MM.1S (cell line): Measurements from ENCODE around the gene YLPM1.

ENCODE experiments used
- DNase-seq: peaks from one replicate; pipeline ENCODE4 v3.0.0-alpha.2; 2015
- H2AFZ ChIP-seq: fragments of 300-600 bp; sonication (generic); 2 replicates; pipeline ENCODE4 v1.6.0; 2016; ENCODE audit warnings: antibody characterized with exemption, low read length
- H3F3A ChIP-seq: fragments of 300-600 bp; sonication (generic); 2 replicates; pipeline ENCODE4 v1.6.1; 2016; ENCODE audit warnings: mild to moderate bottlenecking, antibody characterized with exemption, low read length, moderate library complexity, mixed read lengths; ENCODE audit not compliant: insufficient read depth
- H3K27ac ChIP-seq: fragments of 300-600 bp; sonication (generic); 2 replicates; pipeline ENCODE4 v1.5.1; 2016; ENCODE audit warnings: mild to moderate bottlenecking, low read length
- H3K27me3 ChIP-seq: fragments of 300-600 bp; sonication (generic); replicated peaks from 2 replicates; pipeline ENCODE4 v1.6.0; 2016; ENCODE audit warnings: low read length; ENCODE audit not compliant: insufficient read depth
- H3K36me3 ChIP-seq: fragments of 300-600 bp; sonication (generic); replicated peaks from 2 replicates; pipeline ENCODE4 v1.6.1; 2016; ENCODE audit warnings: mild to moderate bottlenecking, low read length, mixed read lengths; ENCODE audit not compliant: insufficient read depth
- H3K4me1 ChIP-seq: fragments of 300-600 bp; sonication (generic); 2 replicates; pipeline ENCODE4 v1.6.1; 2016; ENCODE audit warnings: low read length, mixed read lengths
- H3K4me2 ChIP-seq: fragments of 300-600 bp; sonication (generic); 2 replicates; pipeline ENCODE4 v1.6.0; 2016; ENCODE audit warnings: low read depth, low read length
- H3K4me3 ChIP-seq: fragments of 300-600 bp; sonication (generic); 2 replicates; pipeline ENCODE4 v1.5.1; 2016; ENCODE audit warnings: low read length, mixed read lengths
- H3K79me2 ChIP-seq: fragments of 300-600 bp; sonication (generic); 2 replicates; pipeline ENCODE4 v1.6.1; 2016; ENCODE audit warnings: mixed run types, low read length, mixed read lengths
- H3K9ac ChIP-seq: fragments of 300-600 bp; sonication (generic); 2 replicates; pipeline ENCODE4 v1.6.1; 2016; ENCODE audit warnings: low read length, mixed read lengths
- H3K9me2 ChIP-seq: fragments of 300-600 bp; sonication (generic); replicated peaks from 2 replicates; pipeline ENCODE4 v1.6.1; 2016; ENCODE audit warnings: mild to moderate bottlenecking, low read length, mixed read lengths; ENCODE audit not compliant: insufficient read depth
- H3K9me3 ChIP-seq: fragments of 300-600 bp; sonication (generic); replicated peaks from 2 replicates; pipeline ENCODE4 v1.6.1; 2016; ENCODE audit warnings: mild to moderate bottlenecking, low read length, mixed read lengths; ENCODE audit not compliant: insufficient read depth
- H4K20me1 ChIP-seq: fragments of 300-600 bp; sonication (generic); 2 replicates; pipeline ENCODE4 v1.6.1; 2016; ENCODE audit warnings: mild to moderate bottlenecking, low read length, moderate library complexity, mixed read lengths; ENCODE audit not compliant: insufficient read depth
- CTCF ChIP-seq: fragments of 300-600 bp; sonication (generic); IDR thresholded peaks from 2 replicates; pipeline ENCODE4 v1.5.1; 2016; ENCODE audit warnings: antibody characterized with exemption, low read length, mixed read lengths
- EZH2 ChIP-seq: fragments of 300-600 bp; sonication (generic); optimal IDR thresholded peaks from 2 replicates; pipeline ENCODE3; 2017; ENCODE audit warnings: low read depth, mild to moderate bottlenecking, antibody characterized with exemption, low read length, mixed read lengths
- EZH2phosphoT487 ChIP-seq: fragments of 300-600 bp; sonication (generic); IDR thresholded peaks from 2 replicates; pipeline ENCODE4 v1.6.1; 2018; ENCODE audit warnings: antibody characterized with exemption, low read length

YLPM1 gene

GRCh38 chr14:74735125-74735524 lies 28.0 kb upstream of the YLPM1 start:
- Histone ChIP-seq H3K27me3 (no peaks in the 10 kb centered on the region), H3K9ac (no peak overlapping the region), H3K9me3 (no peaks in the 10 kb centered on the region), H3K79me2 (no peaks in the 10 kb centered on the region), H3K4me1 (no peaks in the 10 kb centered on the region), H3F3A (no peaks in the 10 kb centered on the region), H4K20me1 (no peaks in the 10 kb centered on the region), H3K36me3 (no peaks in the 10 kb centered on the region), H3K9me2 (no peaks in the 10 kb centered on the region), H2AFZ (no peak overlapping the region), H3K4me3 (no peak overlapping the region), H3K4me2 (no peak overlapping the region), H3K27ac (no peak overlapping the region)
- no peak for DNase-seq
- TF ChIP-seq EZH2phosphoT487 (no peak), CTCF (no peak)

- no peak overlapping the region for H2AFZ ChIP-seq
- TF ChIP-seq EZH2 (no peak), EZH2phosphoT487 (no peak), CTCF (no peak)
- no peak overlapping the region for H3K4me3 ChIP-seq
- no peak overlapping the region for H3K27ac ChIP-seq
- no peaks in the 10 kb centered on the region for H3K36me3 ChIP-seq
- no peak for DNase-seq
- H3K4me2 ChIP-seq, result no peak overlapping the region
- H3K9ac ChIP-seq, result no peak overlapping the region
- no peaks in the 10 kb centered on the region for H4K20me1 ChIP-seq
- H3K9me2 ChIP-seq, result no peaks in the 10 kb centered on the region
- no peaks in the 10 kb centered on the region for H3K79me2 ChIP-seq
- H3K27me3 ChIP-seq, result no peaks in the 10 kb centered on the region
- no peaks in the 10 kb centered on the region for H3K4me1 ChIP-seq
- no peaks in the 10 kb centered on the region for H3K9me3 ChIP-seq
- no peaks in the 10 kb centered on the region for H3F3A ChIP-seq
Measured at GRCh38 chr14:74737753-74738325, 25.3 kb upstream of the YLPM1 start.

- H3K4me3 ChIP-seq, result no peak overlapping the region
- H3K27ac ChIP-seq, result no peak overlapping the region
- H3K9ac ChIP-seq, result no peak overlapping the region
- no peaks in the 10 kb centered on the region for H3K9me2 ChIP-seq
- no peaks in the 10 kb centered on the region for H3K27me3 ChIP-seq
- no peak overlapping the region for H3K4me2 ChIP-seq
- no peaks in the 10 kb centered on the region for H3K4me1 ChIP-seq
- no peak for TF ChIP-seq EZH2
- TF ChIP-seq EZH2phosphoT487, result no peak
- no peak for TF ChIP-seq CTCF
- no peak overlapping the region for H2AFZ ChIP-seq
- H4K20me1 ChIP-seq, result no peaks in the 10 kb centered on the region
- DNase-seq, result no peak
- H3K9me3 ChIP-seq, result no peaks in the 10 kb centered on the region
- no peaks in the 10 kb centered on the region for H3K36me3 ChIP-seq
- H3K79me2 ChIP-seq, result no peaks in the 10 kb centered on the region
- H3F3A ChIP-seq, result no peaks in the 10 kb centered on the region
Measured at GRCh38 chr14:74739293-74740030, 23.7 kb upstream of the YLPM1 start.
